Posterior cingulate gyrus (tissue), 11 donors: ENCODE measurements around the gene CCDC51.

ENCODE experiments used
- DNase-seq, 10 donors: peaks; one replicate each; pipeline versions ENCODE4 v3.0.0 to v3.0.0-alpha.2; 2020 to 2021; ENCODE audit warnings: mixed read lengths in 3 of 10
- intact Hi-C: fragments of 100-400 bp; cut with DNase I; formaldehyde crosslinking; loops from one replicate; pipeline ENCODE4 v1.15.1; 2023

Gene CCDC51

DNA sequence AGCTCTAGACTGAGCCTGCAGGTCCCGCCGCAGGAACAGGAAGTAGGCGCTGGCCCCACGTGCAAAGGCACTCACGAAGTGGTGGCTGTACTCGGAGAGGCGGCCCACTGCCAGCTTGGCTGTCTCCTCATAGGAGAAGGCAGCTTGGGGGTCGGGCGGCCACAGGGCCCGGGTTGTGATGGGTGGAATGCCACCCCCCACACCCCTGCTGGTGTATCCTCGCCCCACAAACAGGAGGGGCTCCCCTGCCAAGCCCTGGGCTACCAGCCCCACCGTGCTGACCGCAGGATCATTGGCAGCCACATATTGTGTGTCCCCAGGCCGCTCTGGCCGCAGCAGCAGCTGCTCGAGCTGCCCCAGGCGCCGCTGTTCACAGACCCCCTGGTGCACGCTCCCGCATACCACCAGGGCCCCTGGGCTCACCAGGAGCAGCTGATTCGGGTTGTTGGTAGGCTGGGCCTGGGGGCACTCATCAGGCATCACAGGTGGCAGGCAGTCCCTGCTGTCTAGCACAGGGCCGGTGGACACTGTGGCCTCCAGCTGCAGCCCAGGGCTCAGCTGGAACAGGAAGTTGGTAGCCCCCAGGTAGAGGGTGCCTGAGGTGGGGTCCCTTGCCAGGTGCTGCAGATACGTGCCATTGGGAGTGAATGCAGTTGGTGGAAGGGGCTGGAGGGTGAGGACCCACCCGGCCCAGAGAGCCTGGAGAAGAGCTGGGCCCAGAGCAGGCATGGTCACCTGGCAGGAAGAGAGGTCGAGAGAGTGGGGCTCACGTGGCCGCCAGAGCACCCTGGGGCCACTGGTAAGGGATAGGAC, 15.8 kb downstream of the CCDC51 start:
- DNase-seq, result peak in 4 of 10 donors; percentile 27 to 87 (median 64)
- intact Hi-C loops, result no loop called here

DNA sequence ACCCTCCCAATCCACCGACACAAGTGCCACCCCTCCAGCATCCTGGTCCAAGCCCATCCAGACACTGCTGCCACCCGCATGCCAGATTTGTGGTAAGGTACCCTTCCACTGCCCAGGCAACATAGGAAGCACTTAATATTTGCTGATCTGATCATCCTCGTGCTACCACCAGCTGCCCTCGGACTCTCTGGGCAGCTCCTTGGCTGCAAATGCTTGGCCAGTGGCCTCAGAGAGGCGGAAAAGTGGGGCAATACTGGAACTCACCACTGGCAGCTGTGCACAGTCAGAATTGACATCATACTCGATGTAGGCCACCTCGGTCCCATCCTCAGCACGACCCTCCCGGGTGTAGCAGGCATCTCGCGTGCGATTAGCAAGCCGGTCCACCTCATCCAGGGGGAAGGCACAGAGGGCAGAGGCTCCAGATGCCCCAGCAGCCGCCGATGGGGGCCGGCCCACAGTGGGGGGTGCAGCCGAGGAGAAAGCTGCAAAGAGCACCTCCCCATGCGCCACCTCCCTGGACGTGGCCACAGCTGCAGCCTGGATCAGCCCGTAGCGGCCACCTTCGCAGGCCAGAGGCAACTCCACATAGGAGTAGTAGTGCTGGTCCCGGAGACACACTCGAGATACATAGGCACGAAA, 16.6 kb downstream of the CCDC51 start:
- intact Hi-C loops, result no loop called here
- peak in 5 of 10 donors; percentile 26 to 83 (median 46) for DNase-seq

DNA sequence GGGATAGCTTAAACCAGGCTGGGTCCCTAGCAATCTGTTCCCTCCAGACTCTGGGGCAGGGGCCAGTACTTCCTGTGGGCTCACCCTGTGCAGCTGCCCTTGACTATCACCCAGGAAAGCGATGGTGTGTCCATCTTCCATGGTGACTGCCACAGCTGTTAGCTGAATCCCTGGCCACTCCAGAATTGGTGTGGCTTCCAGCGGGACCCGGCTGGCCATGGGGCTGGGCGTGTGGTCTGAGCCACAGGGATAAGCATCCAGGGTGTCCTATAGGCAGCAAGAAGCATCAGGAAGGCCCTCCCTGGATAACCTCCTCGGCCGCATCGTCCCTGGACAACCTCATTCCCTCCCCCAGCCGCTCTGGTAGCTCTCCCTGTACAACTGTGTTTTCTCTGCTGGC, 17.2 kb downstream of the CCDC51 start:
- DNase-seq, result peak in 1 of 10 donors; percentile 50
- intact Hi-C loops, result no loop called here

DNA sequence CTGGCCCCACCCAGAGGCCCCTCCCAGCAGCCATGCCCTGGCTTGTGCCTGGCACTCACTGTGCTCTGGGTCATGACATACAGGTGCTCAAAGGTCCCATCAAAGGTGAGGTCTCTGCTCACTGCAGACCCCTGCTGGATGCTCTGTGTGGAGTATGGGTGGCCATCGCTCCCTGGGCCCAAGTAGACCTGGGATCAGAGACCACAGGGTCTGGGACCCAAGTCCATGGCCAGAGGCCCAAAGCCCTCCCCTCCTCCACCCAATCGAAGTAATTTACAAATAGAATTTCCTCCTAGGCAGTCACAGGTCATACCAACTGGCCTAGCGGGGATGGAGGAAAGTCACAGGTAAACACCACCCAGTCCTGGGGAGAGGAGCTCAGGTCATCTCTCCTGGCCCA, 17.6 kb downstream of the CCDC51 start:
- DNase-seq, result no peak
- intact Hi-C loops, result no loop called here

DNA sequence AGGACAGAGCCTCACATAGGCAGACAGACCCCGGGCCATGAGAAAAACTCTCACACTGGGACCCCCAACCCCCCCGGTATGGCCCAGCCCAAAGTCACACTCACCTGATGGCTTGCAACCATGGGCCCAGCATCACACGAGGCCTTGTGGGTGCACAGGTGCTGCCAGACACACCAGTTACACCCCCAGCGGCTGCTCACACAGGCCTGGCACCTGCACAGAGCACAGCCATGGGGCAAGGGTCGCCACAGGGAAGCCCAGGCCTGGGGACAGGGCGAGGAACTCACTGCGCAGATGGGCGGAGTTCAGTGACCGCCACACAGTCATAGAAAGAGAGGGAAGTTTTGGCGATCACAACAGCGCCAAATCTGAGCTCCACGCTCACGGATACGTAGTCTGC, 19.4 kb downstream of the CCDC51 start:
- DNase-seq, result peak in 1 of 10 donors; percentile 82
- intact Hi-C loops, result no loop called here

DNA sequence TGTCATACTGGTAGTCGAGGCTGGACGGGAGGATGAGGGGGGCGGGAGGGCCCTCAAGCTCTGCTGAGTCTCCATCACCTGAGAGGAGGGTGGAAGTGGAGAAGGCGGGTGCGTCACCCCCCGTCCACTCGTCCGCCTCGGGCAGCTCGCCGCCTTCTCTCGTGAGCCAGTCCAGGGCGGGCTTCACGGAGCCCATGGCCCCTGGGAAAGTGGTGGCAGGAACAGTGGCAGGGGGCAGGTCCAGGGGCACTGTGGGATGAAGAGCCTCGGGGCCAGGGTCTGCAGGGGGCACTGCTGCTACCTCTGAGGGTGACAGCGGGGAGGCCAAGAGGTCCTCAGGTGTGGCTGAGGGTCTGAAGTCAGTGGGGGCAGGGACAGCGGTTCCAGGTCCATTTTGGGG, 20.3 kb downstream of the CCDC51 start:
- intact Hi-C loops, result no loop called here
- peak in 1 of 10 donors; percentile 80 for DNase-seq

DNA sequence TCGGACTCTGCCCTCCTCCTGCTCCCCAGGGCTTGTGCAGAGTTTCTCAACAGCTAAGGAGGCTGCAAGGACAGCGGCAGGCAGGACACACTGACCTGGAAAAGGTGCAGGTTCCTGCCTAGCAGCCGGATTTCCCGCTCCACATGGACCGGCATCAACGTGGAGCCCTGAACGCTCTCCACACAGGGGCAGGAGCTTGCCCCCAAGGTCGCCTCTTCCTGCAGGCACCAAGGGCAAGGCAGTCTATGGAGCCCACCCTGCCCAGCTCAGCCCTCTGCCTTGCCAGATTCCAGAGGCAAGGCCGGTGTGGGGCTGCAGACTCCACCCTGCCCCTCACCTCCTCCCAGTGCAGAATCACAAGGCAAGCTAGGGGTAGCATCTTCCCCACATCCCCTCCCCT, 20.8 kb downstream of the CCDC51 start:
- DNase-seq, result peak in 4 of 10 donors; percentile 3 to 58 (median 34)
- intact Hi-C loops, result no loop called here

DNA sequence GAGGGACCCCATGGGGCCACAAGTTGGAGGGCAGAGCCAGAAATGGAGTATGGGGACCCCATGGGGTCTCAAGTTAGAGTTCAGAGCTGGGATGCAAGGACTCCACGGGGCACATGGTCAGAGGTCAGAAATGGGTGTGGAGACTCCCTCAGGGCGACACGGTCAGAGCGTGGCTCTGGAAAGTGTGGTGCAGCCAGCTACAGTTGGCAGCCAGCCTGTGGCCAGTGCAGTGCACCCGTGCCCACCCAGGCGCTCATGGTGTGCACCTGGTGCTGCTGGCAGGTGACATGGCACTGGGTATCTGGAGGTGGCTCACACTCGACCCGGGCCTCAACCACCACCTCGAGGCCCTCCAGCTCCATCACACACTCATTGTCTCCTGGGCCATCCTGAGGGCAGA, 21.3 kb downstream of the CCDC51 start:
- intact Hi-C loops, result no loop called here
- peak in 2 of 10 donors; percentile 20 to 34 for DNase-seq

DNA sequence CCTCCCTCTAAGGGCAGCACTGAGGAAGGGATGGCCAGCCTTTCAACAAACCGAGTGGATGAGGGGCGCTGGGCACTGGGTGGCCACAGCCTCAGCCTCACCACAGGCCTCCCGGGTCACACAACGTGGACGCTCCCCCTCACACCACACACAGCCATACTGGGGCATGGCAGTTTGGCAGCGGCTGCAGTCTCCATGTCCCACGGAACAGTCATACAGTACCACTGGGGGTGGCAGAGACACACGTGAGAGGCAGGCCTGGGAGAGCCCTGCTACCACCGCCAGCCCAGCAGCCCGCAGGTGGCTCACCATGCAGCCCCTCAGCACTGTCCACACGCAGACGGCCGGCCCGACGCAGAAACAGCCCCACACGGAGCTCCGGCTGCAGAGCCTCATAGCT, 21.8 kb downstream of the CCDC51 start:
- peak in 1 of 10 donors; percentile 52 for DNase-seq
- intact Hi-C loops, result no loop called here

DNA sequence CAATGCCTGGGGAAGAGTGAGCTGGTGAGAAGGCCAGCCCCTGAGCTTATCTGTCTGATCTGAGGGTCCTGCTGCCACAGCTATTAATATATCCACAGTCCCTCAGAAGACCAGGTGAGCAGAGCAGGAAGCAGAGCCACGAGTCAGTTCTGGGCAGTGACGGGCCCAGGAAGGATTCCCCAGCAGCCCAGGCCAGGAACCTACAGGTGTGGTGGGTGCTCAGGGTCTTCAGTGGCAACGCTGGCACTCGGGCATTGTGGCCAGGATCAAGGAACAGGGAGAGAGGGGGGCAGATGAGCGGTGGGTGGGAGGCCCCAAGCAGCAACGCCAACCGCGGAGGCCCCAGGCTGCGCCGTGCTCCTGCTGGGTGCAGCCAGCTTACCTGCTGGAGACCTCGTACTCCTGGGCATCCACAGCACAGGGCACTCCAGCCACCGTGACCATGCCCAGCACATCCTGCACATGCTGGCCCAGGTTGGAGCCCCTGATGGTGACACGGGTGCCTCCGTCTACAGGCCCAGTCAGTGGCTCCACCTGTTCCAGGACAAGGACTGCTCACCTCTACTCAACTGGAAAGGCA, 22.3 kb downstream of the CCDC51 start:
- intact Hi-C loops, result no loop called here
- peak in 4 of 10 donors; percentile 1 to 70 (median 53) for DNase-seq

DNA sequence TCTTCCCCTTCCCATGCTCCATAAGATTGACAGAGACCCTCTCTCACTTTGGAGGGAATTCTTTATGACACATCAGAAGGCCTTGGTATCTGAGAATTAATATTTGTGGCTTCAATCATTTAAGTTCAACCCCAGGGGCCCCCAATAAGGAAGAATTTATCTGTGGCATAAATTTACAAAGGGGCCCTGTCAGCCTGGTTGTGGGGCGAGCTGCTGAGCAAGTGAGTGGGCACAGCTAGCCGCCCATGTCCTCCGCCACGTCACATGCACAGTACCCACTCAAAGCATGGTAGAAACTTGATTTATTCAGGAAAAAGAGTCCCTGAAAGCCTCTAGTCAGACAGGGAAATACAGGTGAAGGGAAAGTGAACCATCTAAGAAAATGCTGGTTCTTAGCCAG, 23.4 kb downstream of the CCDC51 start:
- DNase-seq, result peak in 3 of 10 donors; percentile 41 to 50 (median 46)
- intact Hi-C loops, result no loop called here

DNA sequence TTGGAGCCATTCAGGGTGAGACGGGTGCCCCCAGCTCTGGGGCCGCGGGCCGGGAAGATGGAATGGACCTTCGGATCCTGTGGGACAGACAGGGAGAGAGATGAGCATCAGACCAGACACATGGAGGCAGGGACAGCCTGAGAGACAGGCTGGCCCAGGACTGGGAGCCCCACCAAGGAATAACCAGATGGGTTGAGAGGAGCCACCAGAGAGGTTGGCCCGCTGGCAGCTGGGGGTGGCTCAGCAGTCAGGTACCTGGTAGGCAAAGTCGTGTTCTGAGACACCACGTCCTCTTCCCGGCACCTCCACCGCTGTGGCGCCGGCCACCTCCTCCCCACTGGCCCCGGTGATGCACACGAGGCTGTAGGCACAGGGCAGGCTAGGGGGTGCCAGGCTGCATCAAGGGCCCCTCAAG, 23.8 kb downstream of the CCDC51 start:
- intact Hi-C loops, result no loop called here
- peak in 4 of 10 donors; percentile 1 to 72 (median 56) for DNase-seq

DNA sequence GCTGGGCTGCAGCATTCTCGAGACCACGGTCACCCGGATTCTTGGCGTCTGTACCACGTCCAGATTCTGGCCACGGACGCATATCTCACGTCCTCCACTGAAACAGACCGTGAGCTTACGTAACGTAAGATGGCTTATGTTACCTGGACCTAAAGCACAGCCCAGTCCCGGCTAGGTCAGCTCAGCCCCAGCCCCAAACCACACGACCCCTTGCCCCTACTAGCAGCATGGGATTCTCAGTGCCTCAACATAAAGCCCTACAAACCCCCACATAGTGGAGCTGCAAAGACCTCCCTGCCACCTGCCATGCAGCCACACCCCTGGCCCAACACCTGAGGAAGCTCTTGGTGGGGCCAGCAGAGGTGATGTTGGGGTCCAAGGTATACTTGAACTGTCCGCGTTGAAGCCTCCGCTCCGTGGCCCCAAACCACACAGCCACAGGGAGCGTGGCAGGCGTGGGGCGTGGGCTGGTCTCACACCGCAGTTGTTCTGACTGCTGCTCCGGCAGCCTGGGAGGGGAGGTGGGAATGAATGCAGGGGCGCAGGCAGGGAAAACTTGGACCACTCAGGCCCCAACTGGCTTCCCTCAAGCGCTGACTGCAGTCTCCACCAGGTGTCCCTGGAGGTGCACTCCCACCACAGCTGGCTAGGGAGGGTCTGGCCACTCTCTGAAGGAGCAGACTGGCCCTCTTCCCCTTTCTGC, 24.5 kb downstream of the CCDC51 start:
- DNase-seq, result peak in 4 of 10 donors; percentile 4 to 79 (median 46)
- intact Hi-C loops, result no loop called here

DNA sequence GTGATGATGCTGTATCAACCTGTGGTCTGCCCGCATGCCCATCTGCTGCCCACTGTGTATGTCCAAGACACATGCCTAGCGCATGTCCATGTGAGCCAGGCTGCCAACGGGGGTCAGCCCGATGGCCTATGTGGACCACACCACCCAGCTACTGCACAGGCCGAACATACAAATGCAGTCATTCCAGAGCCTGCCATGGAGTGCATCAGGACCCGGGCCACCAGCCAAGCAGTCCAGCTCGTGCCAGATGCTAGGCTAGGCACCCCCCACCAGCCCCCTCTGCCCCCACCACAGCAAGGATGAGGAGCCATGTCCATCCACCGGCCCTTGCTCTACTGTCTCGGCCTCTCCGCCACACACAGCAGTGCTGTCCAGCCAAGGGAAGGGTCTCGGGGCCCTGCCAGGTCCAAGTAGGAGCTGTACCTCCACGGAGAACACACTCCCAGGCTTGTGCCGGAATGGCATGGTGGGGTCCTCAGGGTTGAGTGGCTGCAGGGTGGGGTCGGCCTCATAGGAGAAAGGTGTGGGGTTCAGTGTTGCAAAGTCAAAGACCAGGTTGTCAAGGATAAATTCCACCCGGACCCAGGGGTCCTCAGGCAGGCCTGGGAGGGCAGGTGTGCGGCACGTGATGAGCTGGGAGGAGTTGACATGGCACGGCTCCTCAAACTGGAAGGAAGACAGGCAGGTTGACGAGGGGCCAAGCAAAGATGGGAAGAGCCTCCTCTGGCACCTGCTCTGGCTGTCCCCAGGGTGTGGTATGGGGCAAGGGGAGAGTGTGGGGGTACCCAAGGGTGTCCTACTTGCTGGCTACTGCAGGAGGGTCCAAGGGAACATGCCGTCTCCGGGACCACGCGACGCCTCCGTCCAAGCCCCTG, 25.3 kb downstream of the CCDC51 start:
- peak in 9 of 10 donors; percentile 23 to 95 (median 58) for DNase-seq
- intact Hi-C loops, result no loop called here

DNA sequence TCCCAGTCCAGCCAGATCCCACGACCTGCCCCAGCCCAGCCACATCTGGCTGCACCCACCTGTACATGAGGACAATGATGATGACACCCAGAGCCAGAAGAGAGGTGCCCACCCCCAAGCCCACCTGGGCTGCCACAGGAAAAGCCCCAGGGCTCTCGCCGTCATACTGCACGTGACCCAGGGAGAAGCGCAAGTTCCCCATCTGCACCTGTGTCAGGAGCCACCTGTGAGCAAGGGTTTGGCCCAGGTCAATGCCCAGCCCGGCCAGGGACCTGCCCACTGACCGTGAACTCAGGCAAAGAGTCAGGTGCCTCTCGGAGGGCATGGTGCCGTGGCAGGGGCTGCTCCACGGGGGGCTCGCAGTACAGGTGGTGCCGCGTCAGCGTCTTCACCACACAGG, 26.3 kb downstream of the CCDC51 start:
- intact Hi-C loops, result no loop called here
- DNase-seq, result peak in 4 of 10 donors; percentile 3 to 74 (median 66)

DNA sequence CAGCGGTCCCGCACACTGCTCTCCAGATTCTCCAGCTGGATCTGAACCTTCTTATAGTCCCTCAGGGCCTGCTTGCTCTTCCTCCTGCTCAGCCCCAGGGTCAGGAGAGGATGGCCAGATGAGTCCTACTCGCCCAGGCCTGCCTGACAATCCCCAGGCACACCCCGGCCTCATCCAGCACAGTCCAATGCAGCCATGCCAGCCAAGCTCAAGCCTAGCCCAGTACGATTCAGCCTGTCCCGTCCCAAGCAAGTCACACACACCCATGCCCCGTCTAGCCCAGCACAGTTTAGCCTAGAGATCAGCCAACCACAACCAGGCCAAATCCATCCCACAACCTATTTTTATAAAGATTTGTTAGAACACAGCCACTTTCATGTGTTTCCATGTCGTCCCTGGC, 26.8 kb downstream of the CCDC51 start:
- DNase-seq, result peak in 5 of 10 donors; percentile 4 to 70 (median 42)
- intact Hi-C loops, result no loop called here

DNA sequence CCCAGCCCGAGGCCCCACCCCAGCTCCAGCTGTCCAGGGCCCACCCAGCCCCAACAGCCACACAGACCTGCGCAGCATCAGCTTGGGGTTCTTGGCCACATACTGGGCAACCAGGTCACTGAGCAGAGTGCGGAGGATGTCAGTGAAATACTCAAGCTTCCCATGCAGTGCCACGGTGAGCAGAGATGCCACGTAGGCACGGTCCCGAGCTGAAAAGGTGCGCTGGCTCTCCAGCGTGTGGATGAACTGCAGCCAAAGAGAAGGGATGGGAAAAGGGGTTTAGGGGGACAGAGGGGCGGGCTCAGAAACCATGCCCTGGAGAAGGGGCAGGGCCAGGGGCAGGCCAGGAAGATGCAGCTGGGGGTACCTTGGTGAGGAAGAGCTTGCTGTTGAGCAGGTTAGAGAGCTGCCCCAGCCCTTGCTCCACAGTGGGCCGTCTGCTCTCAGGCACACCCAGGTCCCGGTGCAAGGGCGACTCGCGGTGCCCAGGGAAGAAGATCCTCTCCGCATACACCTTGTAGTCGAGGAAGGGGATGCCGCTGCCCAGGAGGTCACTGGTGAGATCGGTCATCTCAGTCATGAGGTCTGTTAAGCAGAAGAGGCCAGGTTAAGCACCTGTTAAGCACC, 27.4 kb downstream of the CCDC51 start:
- DNase-seq, result peak in 5 of 10 donors; percentile 3 to 66 (median 39)
- intact Hi-C loops, result no loop called here

DNA sequence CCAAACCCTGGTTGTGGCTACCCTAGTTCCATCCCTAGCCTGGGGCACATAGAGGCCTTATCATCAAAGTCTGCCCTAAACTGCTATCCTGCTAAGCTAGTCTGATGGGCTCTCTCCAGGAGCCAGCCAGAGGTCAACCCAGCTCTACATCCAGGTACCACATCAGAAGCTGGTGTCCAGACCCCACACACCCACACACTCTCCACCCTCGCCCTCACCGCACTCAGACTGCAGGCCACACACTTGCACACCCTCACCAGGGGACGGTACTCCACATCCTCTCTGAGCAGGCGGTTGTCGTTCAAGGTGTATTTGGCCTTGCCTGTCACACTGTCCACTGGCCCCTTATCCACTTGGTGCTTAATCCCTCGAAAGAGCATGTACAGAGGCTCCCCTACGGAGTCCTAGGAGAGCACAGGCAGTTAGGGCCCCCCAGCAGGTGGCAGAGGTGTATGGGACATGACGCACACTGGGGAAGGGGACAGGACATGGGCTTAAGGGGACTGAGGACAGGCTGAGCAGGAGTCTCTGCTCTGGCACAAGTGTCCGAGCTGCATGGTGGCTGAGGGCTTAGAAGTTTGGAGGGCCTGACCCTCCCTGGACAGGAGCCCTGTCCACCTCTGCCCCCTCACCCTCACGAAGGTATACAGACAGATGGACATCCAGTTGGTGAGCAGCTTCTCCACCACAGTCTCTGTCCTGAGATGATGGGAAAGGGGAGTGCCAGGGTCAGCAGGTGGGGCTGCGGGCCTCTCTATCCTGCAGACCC, 28.1 kb downstream of the CCDC51 start:
- DNase-seq, result peak in 5 of 10 donors; percentile 3 to 62 (median 11)
- intact Hi-C loops, result no loop called here
